Stimulated activated CD4-positive, alpha-beta T cell treated with anti-CD3 and anti-CD28 coated beads, Interleukin-4, amount 100 ng/mL, for 48 hours (primary cell): Measurements from ENCODE around the gene MDM2.
"Not testable (repeated sequence)": the region's sequence is repeated elsewhere in the genome, so short reads cannot be mapped to it uniquely, and the experiment has no call there.

Experiments used
- DNase-seq, 2 donors: peaks; one replicate each; pipeline ENCODE4 v3.0.0-alpha.2; 2020; ENCODE audit warnings: low read depth in 2 of 2

The MDM2 gene

DNA sequence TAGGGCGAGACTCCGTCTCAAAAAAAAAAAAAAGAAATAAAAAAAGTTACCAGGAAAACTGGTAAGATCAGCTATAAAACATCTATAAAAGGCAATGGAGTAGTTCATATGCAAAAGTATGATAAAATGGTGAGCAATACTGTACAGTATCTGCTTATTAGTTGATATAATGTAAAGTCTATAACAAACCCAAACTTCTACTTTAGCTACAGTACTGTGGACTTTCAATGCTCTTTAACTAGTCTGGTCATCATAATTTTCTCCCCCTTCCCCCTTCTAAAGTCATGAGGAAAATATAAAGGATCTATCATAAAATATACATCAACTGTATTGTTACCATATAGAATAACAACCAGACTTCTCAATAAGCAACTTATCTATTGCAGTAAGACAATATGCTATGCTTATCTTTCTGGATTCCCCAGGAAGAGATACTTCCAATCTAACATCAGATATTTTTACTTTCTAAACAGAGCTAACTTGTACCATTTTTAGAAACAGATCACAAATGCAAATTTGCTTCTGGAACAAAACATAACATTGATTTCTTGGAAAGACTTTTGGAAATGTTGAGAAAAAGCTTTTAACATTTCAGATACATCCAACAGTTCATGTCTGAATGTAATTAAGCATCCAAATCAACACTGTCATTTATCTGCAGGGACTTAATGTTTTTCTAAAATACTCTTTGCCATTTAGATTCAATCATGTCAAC lies 43.8 kb downstream of the MDM2 start:
- no peak for DNase-seq

DNA sequence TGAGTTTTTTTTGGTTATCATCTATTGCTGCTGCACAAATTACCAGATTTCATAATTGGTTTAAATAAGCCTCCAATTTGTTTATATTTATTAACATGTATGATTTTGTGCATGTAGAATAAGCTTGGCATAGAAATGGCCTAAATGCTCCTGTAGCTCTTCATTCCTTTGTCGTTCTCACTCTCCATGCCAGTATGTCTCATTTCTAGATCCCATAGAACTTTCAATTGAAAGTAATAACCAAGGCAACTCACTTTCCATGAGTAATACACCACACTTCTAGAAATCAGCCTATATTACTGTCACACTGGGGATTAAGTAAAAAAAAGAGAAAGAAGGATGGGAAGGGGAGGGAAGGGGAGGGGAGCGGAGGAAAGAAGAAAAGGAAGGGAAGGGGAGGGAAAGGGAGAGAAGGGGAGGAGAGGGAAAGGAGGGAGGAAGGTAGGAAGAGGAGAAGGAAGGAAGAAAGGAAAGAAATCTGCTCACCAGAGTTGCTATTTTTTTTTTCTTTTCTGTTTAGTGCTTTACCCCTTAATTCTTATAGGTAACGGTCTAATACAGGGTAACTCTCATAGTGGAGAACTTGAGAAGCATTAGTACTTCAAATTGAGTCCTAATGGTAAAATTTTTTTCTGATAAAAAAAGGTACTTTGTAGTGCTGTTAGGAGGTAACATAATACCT lies 45.6 kb downstream of the MDM2 start:
- no peak for DNase-seq

DNA sequence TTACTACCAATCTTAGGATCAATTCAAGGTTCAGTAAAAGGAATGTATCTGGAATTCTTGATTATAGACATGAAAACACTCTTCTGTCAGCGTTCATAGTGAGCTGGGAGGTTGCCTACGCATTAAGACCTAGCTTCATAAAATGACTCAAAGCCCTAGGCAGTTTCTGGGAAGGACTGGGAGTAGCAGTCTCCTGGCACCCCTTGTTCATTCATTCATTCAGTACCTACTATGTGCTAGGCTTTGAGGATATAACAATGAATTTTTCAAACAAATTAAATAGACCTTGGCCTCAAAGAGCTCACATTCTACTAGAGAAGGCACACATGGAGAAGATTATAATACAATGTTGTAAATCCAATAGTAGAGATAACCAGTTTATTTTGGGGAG lies 46.1 kb downstream of the MDM2 start:
- DNase-seq: no peak

DNA sequence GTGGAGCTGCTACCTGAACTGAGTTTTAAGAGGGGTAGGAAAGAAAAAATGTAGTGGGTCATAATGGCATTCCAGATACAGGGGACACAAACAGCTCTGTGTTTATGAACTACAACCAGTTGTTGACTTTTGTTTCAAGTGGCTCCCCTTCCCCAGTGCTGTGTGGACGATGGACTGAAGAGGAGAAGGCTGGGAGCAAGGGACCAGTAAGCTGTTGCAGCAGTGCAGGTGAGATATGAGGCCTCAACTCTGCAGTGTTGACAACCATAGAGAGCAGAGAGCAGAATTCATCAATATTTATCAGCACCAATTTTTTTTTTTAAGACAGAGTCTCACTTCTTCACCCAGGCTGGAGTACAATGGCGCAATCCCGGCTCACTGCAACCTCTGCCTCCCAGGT lies 46.6 kb downstream of the MDM2 start:
- no peak for DNase-seq

DNA sequence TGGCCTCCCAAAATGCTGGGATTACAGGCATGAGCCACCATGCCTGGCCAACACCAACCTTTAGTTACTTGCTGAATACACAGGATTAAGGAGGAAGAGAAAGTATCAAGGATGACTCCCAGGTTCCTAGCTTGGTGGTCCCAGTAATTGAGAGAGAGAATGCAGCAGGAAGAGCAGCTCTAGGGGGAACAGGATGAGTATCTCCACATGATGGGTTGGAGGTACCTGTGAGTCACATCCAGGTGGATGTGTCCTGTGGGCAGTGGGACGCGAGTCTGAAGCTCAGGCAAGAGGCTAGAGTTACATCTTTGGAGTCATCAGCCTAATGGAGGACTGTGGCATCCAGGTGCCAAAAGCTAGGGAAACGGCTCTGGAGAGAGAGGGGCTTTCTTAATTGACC lies 47.1 kb downstream of the MDM2 start:
- no peak for DNase-seq

DNA sequence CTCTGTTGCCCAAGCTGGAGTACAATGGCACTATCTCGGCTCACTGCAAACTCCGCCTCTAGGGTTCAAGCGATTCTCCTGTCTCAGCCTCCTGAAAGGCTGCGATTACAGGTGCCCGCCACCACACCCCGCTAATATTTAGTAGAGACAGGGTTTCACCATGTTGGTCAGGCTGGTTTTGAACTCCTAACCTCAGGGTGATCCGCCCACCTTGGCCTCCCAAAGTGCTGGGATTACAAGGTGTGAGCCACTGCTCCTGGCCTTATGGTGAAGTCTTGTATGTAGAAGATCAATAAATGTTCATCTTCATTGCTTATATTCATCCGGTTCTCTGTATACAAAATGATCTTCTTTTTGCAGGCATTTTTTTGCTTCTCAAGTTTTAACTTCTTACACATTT lies 47.8 kb downstream of the MDM2 start:
- no peak for DNase-seq

DNA sequence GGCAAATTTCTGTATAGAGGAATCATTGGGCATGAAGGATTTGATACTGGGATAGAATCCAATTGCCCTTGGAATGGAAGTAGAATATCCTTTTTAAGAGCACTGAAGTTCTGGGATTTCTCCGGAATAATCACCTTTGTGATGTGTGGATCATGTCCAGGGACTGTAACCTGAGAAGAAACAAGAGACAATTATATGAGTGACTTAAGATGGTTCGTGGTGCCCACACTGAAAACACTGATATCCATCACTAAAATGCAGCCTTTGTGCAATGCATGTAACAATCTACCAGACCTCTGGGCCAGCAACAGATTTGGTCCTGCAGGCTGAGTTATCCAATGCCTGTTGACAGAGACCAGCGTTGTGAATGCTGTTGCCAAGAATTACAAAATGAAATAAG lies 48.5 kb downstream of the MDM2 start:
- no peak for DNase-seq

DNA sequence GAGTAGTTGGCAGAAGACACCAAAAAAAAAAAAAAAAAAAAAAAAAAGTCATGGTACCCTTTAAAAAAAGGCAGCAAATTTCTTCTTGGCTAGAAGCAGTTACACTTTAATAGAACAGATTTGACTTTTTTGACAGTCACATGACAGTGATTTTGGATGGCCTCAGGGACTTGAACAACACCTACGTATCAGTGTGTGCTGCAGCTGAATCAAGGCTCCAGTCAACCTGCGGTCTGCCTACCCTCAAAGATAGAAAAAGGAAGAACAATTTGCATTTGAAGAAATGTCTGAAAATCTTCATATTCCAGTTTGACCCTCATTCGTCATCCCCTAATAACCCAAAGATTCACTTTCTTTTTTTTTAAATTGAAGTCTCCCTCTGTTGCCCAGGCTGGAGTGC lies 53.9 kb downstream of the MDM2 start:
- no peak for DNase-seq

DNA sequence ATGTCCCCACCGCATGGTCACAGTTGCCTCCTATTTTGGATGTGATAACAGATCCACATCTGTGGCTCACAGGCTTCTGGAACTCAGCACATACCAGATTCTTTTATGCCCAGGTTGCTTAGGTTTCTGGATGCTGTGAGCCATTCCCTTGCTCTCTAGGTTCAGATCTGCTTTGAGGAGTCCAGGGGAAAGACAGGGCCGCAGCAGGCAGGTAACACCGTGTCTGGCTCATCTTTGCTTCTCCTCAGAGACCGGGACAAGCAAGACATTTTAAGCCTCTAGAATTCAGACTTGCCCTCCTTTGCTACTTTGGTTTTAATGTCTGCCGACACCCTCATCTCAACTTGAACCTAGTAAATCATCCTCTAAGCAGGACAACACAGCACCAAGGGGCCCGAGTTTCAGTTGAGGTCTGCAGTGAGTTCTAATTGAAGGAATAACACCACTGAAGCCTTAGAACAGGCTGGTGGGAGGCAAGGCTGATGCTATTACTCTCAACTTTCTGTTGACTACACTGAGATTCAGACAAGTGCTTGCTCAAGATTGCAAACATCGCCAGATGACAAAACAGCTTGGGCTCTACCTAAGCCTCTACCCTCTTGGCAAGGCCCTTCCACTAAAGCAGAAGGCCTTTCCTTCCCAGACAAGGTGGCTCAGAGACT lies 55.3 kb downstream of the MDM2 start:
- no peak for DNase-seq

DNA sequence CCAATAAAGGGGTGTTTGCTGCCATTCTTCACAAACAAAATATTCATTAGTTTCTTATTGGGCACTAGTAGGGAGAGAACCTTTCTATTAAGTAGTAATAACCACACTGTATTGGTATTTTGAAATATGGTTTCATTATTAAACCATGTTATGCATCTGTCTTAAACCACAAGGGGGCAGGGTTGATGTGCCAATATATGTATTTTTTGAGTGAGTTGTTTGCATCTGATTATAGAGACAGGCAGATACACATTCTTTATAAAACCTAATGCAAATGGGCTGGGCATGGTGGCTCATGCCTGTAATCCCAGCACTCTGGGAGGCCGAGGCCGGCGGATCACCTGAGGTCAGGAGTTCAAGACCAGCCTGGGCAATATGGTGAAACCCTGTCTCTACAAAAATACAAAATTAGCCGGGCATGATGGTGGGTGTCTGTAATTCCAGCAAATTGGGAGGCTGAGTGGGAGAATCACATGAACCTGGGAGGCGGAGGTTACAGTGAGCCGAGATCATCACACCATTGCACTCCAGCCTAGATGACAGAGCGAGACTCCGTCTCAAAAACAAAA lies 56.0 kb downstream of the MDM2 start:
- not testable (repeated sequence) for DNase-seq

DNA sequence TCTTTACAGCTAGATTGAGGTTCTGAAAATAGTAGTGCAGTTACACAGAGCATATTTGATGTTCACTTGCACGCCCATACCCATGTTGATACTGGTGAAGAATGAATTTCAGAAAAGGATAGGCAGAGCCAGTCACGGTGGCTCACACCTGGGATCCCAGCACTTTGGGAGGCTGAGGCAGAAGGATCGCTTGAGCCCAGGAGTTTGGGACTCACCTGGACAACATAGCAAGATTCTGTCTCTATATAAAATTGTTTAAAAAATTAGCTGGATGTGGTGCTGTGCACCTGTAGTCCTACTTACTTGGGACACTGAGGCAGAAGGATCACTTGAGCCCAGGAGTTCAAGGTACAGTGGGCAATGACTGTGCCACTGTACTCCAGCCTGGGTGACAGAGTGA lies 56.6 kb downstream of the MDM2 start:
- no peak for DNase-seq

DNA sequence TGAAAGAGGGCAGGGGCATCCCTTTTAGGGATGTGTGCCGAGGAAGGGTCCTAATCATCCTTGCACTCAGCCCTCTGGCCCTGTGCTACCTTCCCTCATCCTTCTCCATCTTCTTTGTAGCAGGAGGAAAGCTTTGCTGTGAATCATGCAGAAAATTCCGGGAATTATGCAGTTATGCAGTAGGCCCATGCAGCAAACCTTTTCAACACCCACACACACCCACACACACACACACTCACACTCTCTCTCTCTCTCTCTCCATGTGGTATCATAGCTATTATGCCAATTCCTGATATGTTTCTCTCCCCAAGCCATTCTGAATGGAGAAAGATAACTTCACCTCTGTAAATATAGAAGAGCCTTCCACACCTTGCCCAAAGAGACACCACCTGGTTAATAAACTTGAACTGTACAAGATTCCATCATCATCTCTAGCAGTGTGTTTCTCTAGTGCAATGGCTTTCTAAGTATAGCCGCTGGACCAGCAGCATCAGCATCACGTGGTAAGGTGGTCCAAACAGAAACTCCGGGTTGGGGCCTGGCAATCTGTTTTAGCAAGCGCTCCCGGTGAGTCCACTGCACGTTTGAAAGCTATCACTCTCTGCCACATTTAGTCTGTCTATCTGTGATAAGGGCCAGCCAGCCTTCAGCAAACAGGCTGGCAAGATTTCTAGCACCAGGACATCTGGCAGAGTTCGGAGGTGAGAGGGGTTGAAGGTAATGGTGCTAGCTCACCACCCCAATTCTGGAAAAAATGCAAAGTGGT lies 57.6 kb downstream of the MDM2 start:
- DNase-seq: no peak

DNA sequence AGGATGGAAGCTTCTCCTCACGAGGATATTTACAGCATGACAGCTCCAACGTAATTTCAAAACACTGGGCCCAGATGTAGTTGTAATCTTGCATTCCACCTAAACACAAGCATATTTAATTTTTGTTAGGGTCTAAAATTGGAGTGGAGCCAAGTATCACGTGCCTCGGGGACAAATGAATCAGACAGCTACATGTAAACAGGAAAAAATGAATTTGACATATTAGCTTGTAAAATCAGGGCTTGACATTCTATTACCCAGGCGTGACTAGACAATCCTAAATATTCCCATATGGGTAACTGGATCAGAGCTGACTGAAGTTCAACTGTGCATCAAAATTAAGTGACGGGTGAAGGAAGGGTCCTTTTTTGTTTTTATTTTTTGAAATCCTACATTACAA lies 59.0 kb downstream of the MDM2 start:
- no peak for DNase-seq

DNA sequence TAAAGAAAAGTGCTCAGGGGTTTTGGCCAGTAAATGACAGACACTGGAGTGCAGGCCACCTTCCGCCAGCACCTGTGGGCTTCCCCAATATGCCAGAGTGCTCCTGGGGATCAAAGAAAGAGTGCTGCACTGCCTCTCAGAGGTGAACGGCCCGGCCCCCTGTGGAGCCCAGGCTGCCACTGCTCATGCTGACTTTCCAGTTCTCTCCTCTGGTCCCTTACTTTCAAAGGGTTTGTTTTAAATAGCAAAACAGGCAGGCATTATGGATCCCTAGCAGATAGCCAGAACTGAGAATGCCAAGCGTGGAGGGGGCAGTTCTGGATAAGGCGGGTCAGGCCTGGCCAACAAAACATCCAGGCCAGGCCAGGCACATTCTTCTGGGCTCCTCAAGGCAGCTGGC lies 59.6 kb downstream of the MDM2 start:
- DNase-seq: no peak

DNA sequence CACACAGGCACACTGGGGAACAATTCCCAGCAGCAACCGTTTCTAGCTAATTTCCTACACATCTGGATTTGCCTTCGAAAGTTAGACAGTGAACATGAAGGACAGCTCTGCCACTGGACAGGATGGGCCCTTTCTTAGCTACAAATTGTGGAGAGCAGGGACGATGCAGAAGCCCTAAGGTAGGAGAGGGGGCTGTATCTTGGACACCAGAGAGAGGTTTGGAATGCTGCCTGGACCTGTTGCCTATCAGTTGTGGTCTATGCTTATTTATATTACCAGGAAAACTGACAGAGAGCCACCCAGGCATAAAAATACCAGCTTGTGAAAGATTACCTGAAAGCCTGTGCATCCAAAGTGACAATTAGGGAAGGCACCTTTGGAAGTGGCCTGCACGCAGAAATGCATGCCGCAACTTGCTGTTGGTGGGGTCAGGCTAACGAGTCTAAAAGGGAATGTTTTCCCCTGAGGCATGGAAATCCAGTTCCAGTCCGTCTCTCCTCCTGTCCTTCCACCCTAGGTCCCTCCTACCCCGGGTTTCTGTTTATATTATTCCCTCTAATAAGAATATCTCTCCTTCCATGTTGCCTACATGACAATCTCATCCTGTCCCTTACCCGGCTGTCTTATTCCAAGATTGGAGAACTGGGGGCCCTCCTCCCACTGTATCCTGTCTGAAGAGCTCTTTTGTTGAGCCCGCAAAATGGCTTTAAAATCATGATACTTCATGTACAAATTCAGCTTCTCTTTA lies 60.2 kb downstream of the MDM2 start:
- DNase-seq: no peak

DNA sequence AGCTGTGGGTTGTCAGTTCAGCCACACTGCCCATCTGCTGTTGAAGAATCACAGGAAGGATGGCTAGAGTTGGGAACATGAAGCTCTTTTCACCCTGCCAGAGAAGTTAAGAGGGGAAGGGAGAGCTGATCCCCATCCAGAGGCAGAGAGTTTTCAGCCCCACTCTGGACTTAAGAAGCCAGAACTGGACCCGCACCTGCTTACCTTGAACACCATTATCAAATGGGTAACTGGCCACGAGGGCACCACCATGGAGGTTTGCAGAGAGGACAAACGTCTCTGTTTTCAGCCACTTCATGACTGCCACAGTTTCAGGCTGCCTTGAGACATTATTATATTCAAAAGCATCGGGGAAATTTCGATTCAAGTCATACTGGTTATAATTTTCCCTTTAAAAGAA lies 62.0 kb downstream of the MDM2 start:
- DNase-seq: no peak

DNA sequence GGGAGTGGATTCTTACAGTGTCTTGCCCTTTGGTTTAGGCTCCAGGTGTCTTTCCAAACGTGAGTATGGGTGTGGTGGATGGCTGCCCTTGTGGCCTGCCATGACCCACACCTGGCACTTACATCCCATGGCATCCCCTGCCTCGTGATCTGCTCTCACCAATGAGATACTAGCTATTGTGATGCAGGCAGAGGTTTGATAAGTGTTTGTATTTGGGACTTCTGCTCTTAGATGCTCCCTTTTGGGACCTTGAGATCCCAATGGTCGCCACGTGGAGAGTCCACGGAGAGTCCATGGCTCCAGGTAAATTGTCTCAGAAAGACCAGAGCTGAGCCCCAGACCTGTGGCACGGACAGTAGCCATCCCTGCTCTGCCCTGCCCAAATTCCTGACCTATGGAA lies 62.5 kb downstream of the MDM2 start:
- no peak for DNase-seq

DNA sequence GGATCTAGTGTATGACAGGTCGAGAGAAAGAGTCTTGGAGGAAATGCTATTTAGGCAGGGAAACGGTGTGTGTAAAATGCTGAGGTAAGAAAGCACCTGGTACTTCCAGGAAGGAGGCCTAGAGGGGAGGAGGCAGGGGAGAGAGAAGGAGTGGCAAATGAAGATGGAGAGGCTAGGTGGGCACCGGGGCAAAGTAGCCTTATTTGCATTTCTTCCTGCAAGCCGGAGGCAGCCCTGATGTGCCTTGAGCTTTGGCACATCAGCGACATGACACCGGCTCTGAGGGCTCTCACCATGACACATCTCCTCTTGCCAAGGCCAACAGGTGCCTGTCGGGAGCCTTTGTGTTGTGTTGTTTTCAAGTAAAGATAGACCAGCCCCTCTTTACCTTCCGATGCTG lies 63.4 kb downstream of the MDM2 start:
- no peak for DNase-seq

DNA sequence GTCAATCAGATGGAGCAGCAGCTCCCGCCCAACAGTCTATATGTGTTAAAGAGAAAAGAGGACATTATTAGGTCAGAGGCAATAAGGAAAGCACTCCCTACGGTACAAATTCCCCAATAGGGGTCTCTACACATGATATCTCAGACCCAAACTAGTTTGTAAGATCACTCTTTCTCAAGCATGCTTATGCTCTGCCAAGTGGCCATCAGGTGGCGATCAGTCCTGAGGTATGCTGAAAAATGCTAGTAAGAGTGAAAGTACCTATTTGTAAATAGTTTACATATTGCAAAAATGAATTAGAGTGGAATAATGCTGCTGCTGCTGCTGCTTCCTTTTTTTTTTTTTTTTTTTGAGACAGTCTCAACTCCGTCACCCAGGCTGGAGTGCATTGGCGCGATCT lies 63.9 kb downstream of the MDM2 start:
- DNase-seq: no peak

DNA sequence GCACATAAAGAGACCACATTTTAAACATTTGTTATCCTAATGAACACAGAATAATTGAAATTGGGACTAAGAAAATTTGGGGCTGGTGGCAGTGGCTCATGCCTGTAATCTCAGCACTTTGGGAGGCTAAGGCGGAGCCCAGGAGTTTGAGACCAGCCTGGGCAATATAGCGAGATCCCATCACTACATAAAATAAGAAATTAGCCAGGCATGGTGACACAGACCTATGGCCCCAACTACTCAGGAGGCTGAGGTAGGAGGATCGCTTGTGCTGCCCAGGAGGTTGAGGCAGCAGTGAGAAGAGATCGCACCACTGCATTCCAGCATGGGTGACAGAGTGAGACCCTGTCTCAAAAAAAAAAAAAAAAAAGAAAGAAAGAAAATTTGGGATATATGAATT lies 65.3 kb downstream of the MDM2 start:
- no peak for DNase-seq

DNA sequence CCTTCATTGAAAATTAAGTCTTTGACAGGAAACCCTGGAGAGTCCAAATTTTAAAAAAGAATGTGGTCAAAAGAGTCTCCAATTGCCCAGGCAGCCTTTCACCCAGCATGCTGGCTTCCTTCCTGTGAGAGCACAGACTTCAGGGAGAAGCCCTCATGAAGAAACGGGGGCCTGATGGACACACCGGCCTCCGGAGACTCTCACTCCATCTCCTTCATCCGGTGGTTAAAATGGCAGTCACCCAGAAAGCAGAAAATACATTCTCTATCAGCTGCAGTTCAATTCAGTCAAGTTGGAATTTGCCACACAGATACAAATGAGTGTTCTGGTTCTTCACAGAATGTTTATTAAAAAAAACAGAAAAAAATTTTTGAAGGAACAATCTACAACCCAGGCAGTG lies 68.5 kb downstream of the MDM2 start:
- DNase-seq: no peak

DNA sequence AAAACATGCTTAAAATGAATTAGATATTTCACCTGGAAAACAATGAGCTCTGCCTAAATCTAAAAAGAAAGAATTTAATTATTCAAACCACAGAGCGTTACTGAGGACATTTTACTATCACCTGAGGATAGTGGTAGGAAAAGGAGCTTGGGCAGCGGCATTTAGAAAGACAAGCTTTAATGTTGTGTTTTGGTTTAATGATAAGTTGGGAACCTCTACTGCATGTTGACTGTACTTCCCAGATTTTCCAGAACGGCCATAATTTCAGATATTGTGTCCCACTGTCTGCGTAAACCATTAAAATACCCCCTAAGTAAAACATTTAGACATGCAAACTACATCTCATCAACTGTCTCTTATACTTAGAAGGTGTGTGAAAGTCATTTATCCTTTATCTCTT lies 69.6 kb downstream of the MDM2 start:
- DNase-seq: no peak
